Endodermal cell (in vitro differentiated cells): ENCODE data around the gene LRIG1. TPM values are rescaled to one million over a fixed set of nuclear protein-coding genes. Genes with fewer than 3 reads are reported as not detected.

Experiments used
- DNase-seq: peaks from one replicate; pipeline ENCODE4 v3.0.0-alpha.2; 2017
- H3K27ac ChIP-seq: 2 replicates; pipeline ENCODE4 v1.5.1; 2013; ENCODE audit warnings: mild to moderate bottlenecking, low read depth, low read length, moderate library complexity
- H3K27me3 ChIP-seq: 2 replicates; pipeline ENCODE4 v1.6.1; 2013; ENCODE audit warnings: mild to moderate bottlenecking, low read length, moderate library complexity; ENCODE audit not compliant: insufficient read depth, control insufficient read depth, poor library complexity, severe bottlenecking
- H3K36me3 ChIP-seq: 2 replicates; pipeline ENCODE4 v1.7.0; 2013; ENCODE audit warnings: mild to moderate bottlenecking, low read length, moderate library complexity; ENCODE audit not compliant: control insufficient read depth, insufficient read depth
- H3K4me1 ChIP-seq: one replicate; pipeline ENCODE4 v1.7.0; 2013; ENCODE audit warnings: low read length; ENCODE audit not compliant: control insufficient read depth, insufficient read depth
- H3K4me3 ChIP-seq: 2 replicates; pipeline ENCODE4 v1.5.1; 2013; ENCODE audit warnings: mild to moderate bottlenecking, low read length, moderate library complexity
- H3K9ac ChIP-seq: 2 replicates; pipeline ENCODE4 v1.6.1; 2013; ENCODE audit warnings: mild to moderate bottlenecking, low read length, moderate library complexity; ENCODE audit not compliant: poor library complexity, severe bottlenecking; ENCODE audit errors: extremely low read depth
- H3K9me3 ChIP-seq: 2 replicates; pipeline ENCODE4 v1.6.1; 2013; ENCODE audit warnings: mild to moderate bottlenecking, low read length, moderate library complexity; ENCODE audit not compliant: control insufficient read depth
- H3K27ac Mint-ChIP-seq: 2 replicates; pipeline ENCODE4 v1.8.0; 2020; ENCODE audit warnings: mixed read lengths
- H3K27me3 Mint-ChIP-seq: 2 replicates; pipeline ENCODE4 v1.8.0; 2021; ENCODE audit warnings: mild to moderate bottlenecking, mixed read lengths; ENCODE audit not compliant: insufficient read depth
- H3K36me3 Mint-ChIP-seq: 2 replicates; pipeline ENCODE4 v1.8.0; 2020; ENCODE audit warnings: low read depth, mixed read lengths
- H3K4me1 Mint-ChIP-seq: 2 replicates; pipeline ENCODE4 v1.8.0; 2020; ENCODE audit warnings: mixed read lengths
- H3K4me3 Mint-ChIP-seq: 2 replicates; pipeline ENCODE4 v1.8.0; 2020; ENCODE audit warnings: mild to moderate bottlenecking, moderate library complexity, mixed read lengths
- H3K9me3 Mint-ChIP-seq: 2 replicates; pipeline ENCODE4 v1.8.0; 2020; ENCODE audit warnings: mild to moderate bottlenecking, mixed read lengths
- WGBS, 2 experiments: methylation state at CpG; one replicate each; pipeline versions ENCODE4 v1.1.5 to v1.1.7; 2013; ENCODE audit warnings: missing lambda C conversion rate in 2 of 2, mixed read lengths in 1 of 2; ENCODE audit not compliant: insufficient coverage in 1 of 2, insufficient read length in 1 of 2; 5-methylcytosine and 5-hydroxymethylcytosine counted together
- total RNA-seq, 2 donors: library from RNA; stranded (reverse); fragmentation: NEBNext Ultra II Directional in 1 of 2; extraction: Animal tissue kit (Norgen Biotek cat#: 25700) in 1 of 2; gene quantifications; 2 replicates in 1 of 2; 3 replicates in 1 of 2; pipeline ENCODE4 v1.2.1, GENCODE V29; 2021
- TF ChIP-seq, protein P1 (sequence below): fragments of 200-600 bp; sonication (generic); conservative IDR thresholded peaks from 2 replicates; pipeline ENCODE4 v1.5.0; 2021; ENCODE audit warnings: antibody characterized with exemption, mild to moderate bottlenecking

LRIG1 gene
- total RNA-seq, 2 donors from 2014 or later = 37.5 to 42.3 TPM

- H3K9me3 Mint-ChIP-seq = peaks cover 12% of the 10 kb centered on the region
- no peak overlapping the region for H3K4me3 Mint-ChIP-seq
- Histone ChIP-seq H3K9me3 (peaks cover 5% of the 10 kb centered on the region), H3K4me1 (peaks cover 4% of the 10 kb centered on the region), H3K9ac (no peak overlapping the region), H3K27ac (no peak overlapping the region), H3K27me3 (no peaks in the 10 kb centered on the region), H3K36me3 (no peaks in the 10 kb centered on the region), H3K4me3 (no peak overlapping the region)
- TF ChIP-seq, protein P1, sequence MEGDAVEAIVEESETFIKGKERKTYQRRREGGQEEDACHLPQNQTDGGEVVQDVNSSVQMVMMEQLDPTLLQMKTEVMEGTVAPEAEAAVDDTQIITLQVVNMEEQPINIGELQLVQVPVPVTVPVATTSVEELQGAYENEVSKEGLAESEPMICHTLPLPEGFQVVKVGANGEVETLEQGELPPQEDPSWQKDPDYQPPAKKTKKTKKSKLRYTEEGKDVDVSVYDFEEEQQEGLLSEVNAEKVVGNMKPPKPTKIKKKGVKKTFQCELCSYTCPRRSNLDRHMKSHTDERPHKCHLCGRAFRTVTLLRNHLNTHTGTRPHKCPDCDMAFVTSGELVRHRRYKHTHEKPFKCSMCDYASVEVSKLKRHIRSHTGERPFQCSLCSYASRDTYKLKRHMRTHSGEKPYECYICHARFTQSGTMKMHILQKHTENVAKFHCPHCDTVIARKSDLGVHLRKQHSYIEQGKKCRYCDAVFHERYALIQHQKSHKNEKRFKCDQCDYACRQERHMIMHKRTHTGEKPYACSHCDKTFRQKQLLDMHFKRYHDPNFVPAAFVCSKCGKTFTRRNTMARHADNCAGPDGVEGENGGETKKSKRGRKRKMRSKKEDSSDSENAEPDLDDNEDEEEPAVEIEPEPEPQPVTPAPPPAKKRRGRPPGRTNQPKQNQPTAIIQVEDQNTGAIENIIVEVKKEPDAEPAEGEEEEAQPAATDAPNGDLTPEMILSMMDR = no peak
- no peak overlapping the region for H3K27ac Mint-ChIP-seq
- 97 to 100% methylated on average over 1 to 3 of the region's 3 CpGs for WGBS, 2 experiments
- no peak for DNase-seq
- H3K27me3 Mint-ChIP-seq = peaks cover 3% of the 10 kb centered on the region
- H3K36me3 Mint-ChIP-seq = no peaks in the 10 kb centered on the region
- peaks cover 9% of the 10 kb centered on the region for H3K4me1 Mint-ChIP-seq
Observed at GRCh38 chr3:66539466-66539989, 38.7 kb upstream of the LRIG1 start.

DNA sequence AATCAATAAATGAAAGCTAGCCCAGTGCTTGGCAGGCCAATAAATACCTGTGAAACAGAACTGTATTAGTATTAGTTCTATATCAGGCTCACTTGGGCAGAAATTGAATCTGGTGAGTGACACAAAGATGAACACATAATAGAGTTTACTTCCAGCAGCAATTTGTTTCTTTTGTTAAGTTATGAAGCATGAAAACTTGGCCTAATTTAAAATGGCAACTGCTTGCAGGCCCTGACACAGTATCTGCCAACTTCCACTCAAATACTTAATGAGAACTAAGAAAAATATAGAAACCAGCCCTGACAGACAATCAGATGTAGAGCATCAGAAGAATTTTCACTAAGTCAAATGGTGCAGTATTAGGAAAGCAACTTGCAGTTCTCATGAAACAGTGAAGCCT lies 37.6 kb upstream of the LRIG1 start:
- Mint-ChIP-seq H3K27me3 (peaks cover 3% of the 10 kb centered on the region), H3K27ac (no peak overlapping the region), H3K36me3 (no peaks in the 10 kb centered on the region), H3K9me3 (peaks cover 1% of the 10 kb centered on the region), H3K4me3 (no peak overlapping the region), H3K4me1 (peaks cover 15% of the 10 kb centered on the region)
- peak; percentile 7 for DNase-seq
- no peak overlapping the region for H3K9ac ChIP-seq
- TF ChIP-seq, protein P1 = no peak
- H3K36me3 ChIP-seq = no peaks in the 10 kb centered on the region
- peaks cover 4% of the 10 kb centered on the region for H3K4me1 ChIP-seq
- peaks cover 5% of the 10 kb centered on the region for H3K9me3 ChIP-seq
- H3K27ac ChIP-seq = no peak overlapping the region
- no peak overlapping the region for H3K4me3 ChIP-seq
- no peaks in the 10 kb centered on the region for H3K27me3 ChIP-seq

DNA sequence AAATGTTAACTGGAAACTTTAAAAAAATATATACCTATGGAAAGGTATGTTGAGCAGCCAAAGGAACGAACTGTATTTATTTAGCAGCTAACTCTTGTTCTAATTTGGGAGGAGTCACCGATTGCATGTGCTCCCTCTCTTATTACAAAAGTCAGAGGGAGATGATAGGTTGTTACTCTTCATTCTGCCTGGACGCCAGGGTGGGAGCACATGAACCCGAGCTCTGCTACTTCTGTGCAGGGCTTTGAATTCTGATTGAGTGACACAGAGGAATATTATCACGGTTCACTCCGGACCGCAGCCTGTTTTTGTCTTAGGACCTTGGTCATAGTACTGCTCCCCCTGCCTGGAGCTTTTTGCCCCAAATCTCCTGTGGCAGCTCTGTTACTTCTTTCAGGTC lies 36.9 kb upstream of the LRIG1 start:
- H3K4me1 ChIP-seq = peaks cover 4% of the 10 kb centered on the region
- Mint-ChIP-seq H3K9me3 (no peaks in the 10 kb centered on the region), H3K27ac (no peak overlapping the region), H3K27me3 (peaks cover 3% of the 10 kb centered on the region), H3K36me3 (no peaks in the 10 kb centered on the region), H3K4me1 (peaks cover 17% of the 10 kb centered on the region), H3K4me3 (no peak overlapping the region)
- peak; percentile 35 for DNase-seq
- no peak overlapping the region for H3K4me3 ChIP-seq
- TF ChIP-seq, protein P1 = no peak
- 88 to 95% methylated on average over 7 of the region's 7 CpGs for WGBS, 2 experiments
- no peaks in the 10 kb centered on the region for H3K36me3 ChIP-seq
- no peaks in the 10 kb centered on the region for H3K27me3 ChIP-seq
- no peak overlapping the region for H3K27ac ChIP-seq
- H3K9ac ChIP-seq = no peak overlapping the region
- H3K9me3 ChIP-seq = peaks cover 4% of the 10 kb centered on the region
